Gastrocnemius medialis (tissue), 4 donors: ENCODE results near the gene RIMKLA.

Experiments used
- POLR2A ChIP-seq, 2 donors: fragments of 450-650 bp; IDR thresholded peaks; one replicate each; pipeline ENCODE4 v1.6.1; 2017; ENCODE audit warnings: antibody characterized with exemption in 2 of 2, mild to moderate bottlenecking in 2 of 2, moderate library complexity in 2 of 2
- TF ChIP-seq, protein P1 (sequence below), 5 experiments: fragments of 450-650 bp in 3 of 5; fragments of 200-600 bp in 2 of 5; sonication (generic) in 2 of 5; IDR thresholded peaks in 4 of 5; conservative IDR thresholded peaks in 1 of 5; 1 replicate in 4 of 5; 2 replicates in 1 of 5; pipeline ENCODE4 v1.5.1; 2016 to 2019; ENCODE audit warnings: antibody characterized with exemption in 5 of 5, mild to moderate bottlenecking in 3 of 5, moderate library complexity in 3 of 5

DNA sequence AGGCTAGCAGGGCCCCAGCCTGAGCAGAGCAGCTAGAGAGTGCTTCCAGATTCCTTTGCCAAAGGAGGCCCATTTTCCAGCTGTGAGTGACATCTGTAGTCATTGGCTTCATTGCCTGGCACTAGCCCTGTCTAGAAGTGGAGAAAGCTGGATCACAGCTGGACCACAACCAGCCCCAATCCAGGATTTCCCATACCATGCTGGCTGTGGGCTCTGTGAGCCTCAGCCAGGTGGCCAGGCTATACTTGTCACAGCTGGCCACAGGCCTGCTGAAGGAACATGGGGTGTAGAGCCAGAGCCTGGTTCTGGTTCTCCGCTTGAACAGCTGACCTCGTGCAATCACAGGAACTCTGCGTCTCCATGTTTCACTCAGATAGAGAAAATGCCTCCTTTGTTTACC lies 36.6 kb downstream of the RIMKLA start:
- TF ChIP-seq, protein P1, sequence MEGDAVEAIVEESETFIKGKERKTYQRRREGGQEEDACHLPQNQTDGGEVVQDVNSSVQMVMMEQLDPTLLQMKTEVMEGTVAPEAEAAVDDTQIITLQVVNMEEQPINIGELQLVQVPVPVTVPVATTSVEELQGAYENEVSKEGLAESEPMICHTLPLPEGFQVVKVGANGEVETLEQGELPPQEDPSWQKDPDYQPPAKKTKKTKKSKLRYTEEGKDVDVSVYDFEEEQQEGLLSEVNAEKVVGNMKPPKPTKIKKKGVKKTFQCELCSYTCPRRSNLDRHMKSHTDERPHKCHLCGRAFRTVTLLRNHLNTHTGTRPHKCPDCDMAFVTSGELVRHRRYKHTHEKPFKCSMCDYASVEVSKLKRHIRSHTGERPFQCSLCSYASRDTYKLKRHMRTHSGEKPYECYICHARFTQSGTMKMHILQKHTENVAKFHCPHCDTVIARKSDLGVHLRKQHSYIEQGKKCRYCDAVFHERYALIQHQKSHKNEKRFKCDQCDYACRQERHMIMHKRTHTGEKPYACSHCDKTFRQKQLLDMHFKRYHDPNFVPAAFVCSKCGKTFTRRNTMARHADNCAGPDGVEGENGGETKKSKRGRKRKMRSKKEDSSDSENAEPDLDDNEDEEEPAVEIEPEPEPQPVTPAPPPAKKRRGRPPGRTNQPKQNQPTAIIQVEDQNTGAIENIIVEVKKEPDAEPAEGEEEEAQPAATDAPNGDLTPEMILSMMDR (IDR thresholded peaks at IDR 0.05 in 4 of 5, conservative IDR thresholded peaks at IDR 0.05 in 1 of 5), result no peak
- TF ChIP-seq POLR2A (IDR thresholded peaks at IDR 0.05), result no peak
